ENCODE results near the gene PIK3R1.

Gene PIK3R1

DNA sequence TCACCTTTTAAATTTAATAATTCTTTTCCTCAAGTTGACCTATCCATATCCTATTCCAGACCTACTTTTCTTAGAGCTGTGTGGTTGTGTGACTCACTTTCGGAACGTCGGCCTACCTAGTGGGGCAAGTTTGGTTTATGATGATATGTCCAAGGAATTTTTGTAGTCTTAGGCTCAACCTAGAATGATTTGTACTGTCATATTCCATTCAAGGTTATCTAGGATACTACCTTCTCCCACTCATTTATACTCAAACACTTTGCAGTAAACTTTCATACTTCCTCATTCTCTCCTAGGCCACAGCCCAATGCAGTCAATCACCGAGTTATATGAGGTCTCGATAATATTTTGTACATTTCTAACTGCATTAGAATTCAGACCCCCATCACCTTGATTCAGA, 61.9 kb downstream of the PIK3R1 start:
- H3K27ac ChIP-seq (ENCODE audit: low read length), result no peak overlapping the region
- no peak overlapping the region for H3K4me3 ChIP-seq (ENCODE audit: low read length)
- no peak overlapping the region for H3K9ac ChIP-seq (ENCODE audit: low read length)
- peaks cover 5% of the 10 kb centered on the region for H3K4me1 ChIP-seq (ENCODE audit: control insufficient read depth, low read depth, low read length)
- no peaks in the 10 kb centered on the region for H3K9me3 ChIP-seq (ENCODE audit: control insufficient read depth, low read depth, low read length)
- H3K36me3 ChIP-seq (ENCODE audit: control insufficient read depth, low read depth, low read length), result peaks cover 21% of the 10 kb centered on the region
- H3K27me3 ChIP-seq (ENCODE audit: control insufficient read depth, insufficient read depth, low read length), result no peaks in the 10 kb centered on the region

DNA sequence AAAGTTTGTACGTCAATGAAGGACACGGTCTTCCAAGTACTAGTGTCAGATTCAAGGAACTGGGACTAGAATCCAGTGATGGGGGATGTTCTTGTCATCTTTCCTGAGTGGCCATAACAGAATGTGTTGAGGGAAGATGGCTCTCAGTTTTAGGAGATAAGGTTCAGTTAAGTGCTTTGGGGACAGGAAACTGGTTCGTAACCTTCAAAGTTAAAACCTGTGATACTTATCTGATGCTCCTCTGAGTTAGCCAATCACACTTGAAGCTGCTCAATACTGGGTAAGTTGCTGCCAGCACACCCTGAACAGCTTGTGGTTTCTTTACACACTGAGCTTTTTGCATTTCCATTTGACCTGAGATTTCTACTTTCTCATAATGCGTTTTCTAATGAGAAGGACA, 64.4 kb downstream of the PIK3R1 start:
- Histone ChIP-seq H3K4me1 (ENCODE audit: control insufficient read depth, low read depth, low read length) (peaks cover 3% of the 10 kb centered on the region), H3K9me3 (ENCODE audit: control insufficient read depth, low read depth, low read length) (no peaks in the 10 kb centered on the region), H3K36me3 (ENCODE audit: control insufficient read depth, low read depth, low read length) (peaks cover 16% of the 10 kb centered on the region), H3K4me3 (ENCODE audit: low read length) (no peak overlapping the region), H3K27ac (ENCODE audit: low read length) (no peak overlapping the region), H3K27me3 (ENCODE audit: control insufficient read depth, insufficient read depth, low read length) (no peaks in the 10 kb centered on the region), H3K9ac (ENCODE audit: low read length) (no peak overlapping the region)

DNA sequence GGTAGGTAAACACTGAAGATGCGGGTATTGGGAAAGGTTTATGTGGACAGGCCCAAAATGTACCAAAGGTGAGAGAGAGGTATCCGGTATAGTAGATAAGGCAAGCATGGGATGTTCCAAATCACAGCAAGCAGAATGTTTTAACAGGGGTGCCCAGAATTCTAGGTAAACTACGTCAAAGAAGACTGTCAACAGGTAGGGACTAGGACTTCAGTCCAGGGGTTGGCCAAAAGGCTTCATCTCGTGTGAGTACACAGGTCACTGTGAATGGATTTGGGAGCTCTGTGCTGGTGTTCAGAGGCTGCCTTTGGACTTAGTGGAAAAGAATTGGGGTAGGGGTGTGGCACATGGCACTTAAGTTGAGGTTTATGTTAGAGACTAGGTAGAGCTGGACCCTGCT, 66.4 kb downstream of the PIK3R1 start:
- Histone ChIP-seq H3K27me3 (ENCODE audit: control insufficient read depth, insufficient read depth, low read length) (no peaks in the 10 kb centered on the region), H3K4me1 (ENCODE audit: control insufficient read depth, low read depth, low read length) (no peaks in the 10 kb centered on the region), H3K36me3 (ENCODE audit: control insufficient read depth, low read depth, low read length) (peaks cover 16% of the 10 kb centered on the region)

DNA sequence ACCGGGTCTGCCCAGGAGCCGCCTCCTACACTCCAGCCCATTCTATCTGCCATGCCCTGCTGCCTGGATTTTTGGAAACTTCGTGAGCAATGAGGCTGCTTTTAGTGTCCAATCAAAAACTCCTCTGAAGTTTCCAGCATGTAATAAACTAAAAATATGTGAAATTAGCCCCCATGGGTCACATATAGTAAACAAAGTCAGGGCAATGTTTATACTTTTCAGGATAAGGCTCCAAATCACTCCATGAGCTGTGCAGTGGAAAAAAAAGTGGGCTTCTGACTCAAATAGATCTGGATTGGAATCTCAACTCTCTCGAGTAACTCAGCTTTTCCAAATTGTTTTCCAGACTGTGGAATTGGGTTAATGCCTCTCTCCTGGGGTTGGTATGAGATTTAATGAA, 68.2 kb downstream of the PIK3R1 start:
- no peak overlapping the region for H3K27ac ChIP-seq (ENCODE audit: low read length)
- H3K4me3 ChIP-seq (ENCODE audit: low read length), result no peak overlapping the region
- peaks cover 16% of the 10 kb centered on the region for H3K36me3 ChIP-seq (ENCODE audit: control insufficient read depth, low read depth, low read length)
- H3K9ac ChIP-seq (ENCODE audit: low read length), result no peak overlapping the region
- peaks cover 9% of the 10 kb centered on the region for H3K4me1 ChIP-seq (ENCODE audit: control insufficient read depth, low read depth, low read length)
- no peaks in the 10 kb centered on the region for H3K27me3 ChIP-seq (ENCODE audit: control insufficient read depth, insufficient read depth, low read length)
- no peaks in the 10 kb centered on the region for H3K9me3 ChIP-seq (ENCODE audit: control insufficient read depth, low read depth, low read length)

More for the DNA sequence above, 66.4 kb downstream of the PIK3R1 start:
- Histone ChIP-seq H3K4me3 (ENCODE audit: low read length) (no peak overlapping the region), H3K9ac (ENCODE audit: low read length) (no peak overlapping the region), H3K9me3 (ENCODE audit: control insufficient read depth, low read depth, low read length) (no peaks in the 10 kb centered on the region), H3K27ac (ENCODE audit: low read length) (no peak overlapping the region)

DNA sequence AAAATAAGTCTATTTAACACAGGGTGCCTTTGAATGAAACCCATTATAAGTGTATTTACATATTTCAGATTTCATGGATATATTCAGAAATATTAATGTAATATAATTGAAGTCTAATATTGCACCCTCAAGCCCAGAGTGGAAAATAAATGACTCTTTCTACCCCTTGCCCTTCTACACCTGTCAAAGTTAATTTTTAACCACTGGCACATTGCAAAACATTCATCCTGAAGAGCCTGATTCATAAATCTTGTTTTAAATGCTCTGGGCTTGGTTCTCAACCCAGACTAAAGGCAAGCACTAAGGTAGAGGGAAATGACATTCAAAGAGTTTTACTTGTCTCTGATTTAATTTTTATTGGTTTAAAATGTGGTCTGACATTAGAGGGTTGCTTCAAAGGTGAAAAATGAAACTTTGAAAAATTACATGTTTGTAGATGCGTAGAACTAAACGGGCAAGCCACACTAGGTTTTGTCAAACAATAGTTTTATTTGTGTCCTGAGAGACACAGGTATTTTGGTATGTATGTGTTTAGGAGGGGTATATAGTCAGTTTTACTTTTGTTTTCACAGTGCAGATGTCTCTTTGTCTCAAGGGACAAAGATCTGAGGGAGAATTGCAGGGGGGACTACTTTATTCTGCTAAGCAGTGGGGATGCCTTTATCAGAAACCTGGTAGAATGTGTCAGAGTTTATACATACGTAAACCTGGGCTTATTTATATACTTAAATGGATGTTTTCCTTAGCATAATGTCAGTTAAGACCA, 69.7 kb downstream of the PIK3R1 start:
- Histone ChIP-seq H3K4me3 (ENCODE audit: low read length) (no peak overlapping the region), H3K4me1 (ENCODE audit: control insufficient read depth, low read depth, low read length) (peaks cover 23% of the 10 kb centered on the region), H3K9ac (ENCODE audit: low read length) (no peak overlapping the region), H3K36me3 (ENCODE audit: control insufficient read depth, low read depth, low read length) (peaks cover 7% of the 10 kb centered on the region), H3K27me3 (ENCODE audit: control insufficient read depth, insufficient read depth, low read length) (no peaks in the 10 kb centered on the region), H3K27ac (ENCODE audit: low read length) (no peak overlapping the region), H3K9me3 (ENCODE audit: control insufficient read depth, low read depth, low read length) (no peaks in the 10 kb centered on the region)

DNA sequence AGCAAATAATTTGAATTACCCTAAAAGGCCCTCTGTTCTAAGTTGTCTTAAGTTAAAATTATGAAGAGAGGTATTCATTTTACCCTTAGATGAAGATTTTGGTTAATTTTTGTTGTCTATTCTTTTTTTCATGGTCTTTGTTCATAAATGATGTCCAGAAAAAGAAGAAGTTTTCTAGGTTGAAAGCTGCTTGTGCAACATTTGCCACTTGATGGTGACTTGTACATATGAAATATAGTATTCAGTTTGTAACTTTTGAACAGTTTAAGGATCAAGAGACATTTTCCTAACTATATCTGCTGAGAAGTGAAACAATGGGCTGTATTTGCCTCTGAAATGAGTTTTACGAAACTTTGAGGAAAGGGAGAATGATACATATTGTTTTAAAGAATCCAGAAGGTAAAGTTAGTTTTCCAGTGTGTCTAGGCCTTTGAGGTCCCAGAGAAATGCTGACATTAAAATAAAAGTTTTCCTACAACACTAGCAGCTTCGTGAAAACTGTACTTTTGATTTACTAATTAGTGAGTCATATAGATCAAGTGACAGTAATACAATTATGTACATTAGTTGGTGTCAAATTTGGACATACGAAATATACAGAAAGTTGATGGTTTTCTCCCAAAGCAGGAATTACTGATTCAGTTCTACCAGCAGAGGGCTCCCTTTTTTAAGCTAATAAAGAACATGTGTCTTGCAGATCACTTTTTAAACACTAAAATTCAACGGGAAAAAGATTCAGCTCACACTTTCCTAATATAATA, 70.5 kb downstream of the PIK3R1 start:
- H3K9me3 ChIP-seq (ENCODE audit: control insufficient read depth, low read depth, low read length), result no peaks in the 10 kb centered on the region
- H3K36me3 ChIP-seq (ENCODE audit: control insufficient read depth, low read depth, low read length), result peaks cover under 1% of the 10 kb centered on the region
- H3K27me3 ChIP-seq (ENCODE audit: control insufficient read depth, insufficient read depth, low read length), result no peaks in the 10 kb centered on the region
- H3K4me1 ChIP-seq (ENCODE audit: control insufficient read depth, low read depth, low read length), result peaks cover 29% of the 10 kb centered on the region
- no peak overlapping the region for H3K4me3 ChIP-seq (ENCODE audit: low read length)
- H3K27ac ChIP-seq (ENCODE audit: low read length), result no peak overlapping the region
- H3K9ac ChIP-seq (ENCODE audit: low read length), result no peak overlapping the region

DNA sequence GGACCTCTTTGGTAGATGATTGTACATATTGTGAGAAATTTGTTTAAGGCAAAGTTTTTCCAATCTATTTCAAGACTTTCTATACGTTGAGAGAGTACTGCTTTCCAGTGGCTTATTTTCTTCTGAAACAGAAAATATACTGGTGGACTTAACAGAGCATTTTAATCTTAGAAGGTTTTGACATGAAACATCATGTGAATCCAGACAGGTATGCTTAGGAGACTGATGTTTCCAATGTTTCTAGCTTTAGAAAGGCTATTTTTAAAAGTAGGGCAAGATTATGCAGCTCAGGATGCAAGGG, 71.0 kb downstream of the PIK3R1 start:
- Histone ChIP-seq H3K36me3 (ENCODE audit: control insufficient read depth, low read depth, low read length) (no peaks in the 10 kb centered on the region), H3K9ac (ENCODE audit: low read length) (no peak overlapping the region), H3K27ac (ENCODE audit: low read length) (no peak overlapping the region), H3K4me1 (ENCODE audit: control insufficient read depth, low read depth, low read length) (peaks cover 34% of the 10 kb centered on the region), H3K4me3 (ENCODE audit: low read length) (no peak overlapping the region), H3K9me3 (ENCODE audit: control insufficient read depth, low read depth, low read length) (no peaks in the 10 kb centered on the region), H3K27me3 (ENCODE audit: control insufficient read depth, insufficient read depth, low read length) (no peaks in the 10 kb centered on the region)

DNA sequence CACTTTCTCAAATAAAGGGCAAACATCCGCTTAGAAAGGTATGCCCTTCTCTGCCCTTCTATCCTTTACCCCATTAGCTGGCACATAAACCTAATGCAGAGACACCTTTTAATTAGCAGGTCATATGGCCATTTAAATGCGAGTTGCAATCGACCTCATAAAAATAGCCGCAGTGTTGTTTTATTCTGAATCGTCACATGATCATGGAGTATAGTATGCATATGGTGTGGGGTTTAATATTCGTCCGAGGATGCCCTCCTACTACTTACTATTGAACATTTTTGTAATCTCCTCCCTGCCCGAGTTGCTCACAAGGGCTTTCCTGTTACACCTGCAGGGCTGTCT, 72.0 kb downstream of the PIK3R1 start:
- Histone ChIP-seq H3K4me1 (ENCODE audit: control insufficient read depth, low read depth, low read length) (peaks cover 38% of the 10 kb centered on the region), H3K9ac (ENCODE audit: low read length) (no peak overlapping the region), H3K9me3 (ENCODE audit: control insufficient read depth, low read depth, low read length) (no peaks in the 10 kb centered on the region), H3K27ac (ENCODE audit: low read length) (no peak overlapping the region), H3K36me3 (ENCODE audit: control insufficient read depth, low read depth, low read length) (no peaks in the 10 kb centered on the region), H3K4me3 (ENCODE audit: low read length) (peak overlapping the region; percentile 81), H3K27me3 (ENCODE audit: control insufficient read depth, insufficient read depth, low read length) (no peaks in the 10 kb centered on the region)

DNA sequence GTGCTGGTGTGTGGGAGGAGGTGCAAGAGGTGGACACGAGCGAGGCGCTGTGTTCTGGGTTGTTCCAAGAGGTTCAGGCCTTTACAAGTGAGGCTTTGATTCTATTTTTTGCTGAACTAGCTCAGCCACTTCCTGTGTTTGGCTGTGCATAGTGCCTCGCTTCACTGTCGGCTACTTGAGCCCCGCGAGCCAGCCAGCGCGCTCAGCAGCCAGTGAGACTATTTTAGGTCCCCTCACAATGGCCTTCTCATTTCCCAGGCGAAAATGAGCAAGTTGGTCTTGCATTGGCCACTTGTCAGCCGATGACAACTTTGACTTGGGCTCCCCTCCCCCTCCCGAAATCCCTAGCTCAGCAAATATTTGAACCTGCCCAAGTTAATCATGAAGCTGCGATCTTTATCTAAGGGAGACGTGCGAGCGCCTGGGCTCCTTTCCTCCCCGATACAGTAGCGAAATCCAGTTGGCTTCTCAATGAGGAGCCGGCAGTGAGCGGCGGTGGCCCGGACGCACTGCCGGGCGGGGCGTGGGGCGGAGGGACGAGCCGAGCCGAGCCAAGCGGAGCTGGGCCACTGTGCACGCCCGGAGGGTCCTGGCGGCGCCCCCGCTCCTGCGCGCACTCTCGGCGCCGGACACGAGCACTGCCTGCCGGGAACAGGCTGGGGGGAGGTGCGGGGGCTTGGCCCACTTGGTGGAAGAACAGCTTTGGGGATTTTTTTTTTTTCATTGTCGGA, 72.6 kb downstream of the PIK3R1 start:
- no peaks in the 10 kb centered on the region for H3K27me3 ChIP-seq (ENCODE audit: control insufficient read depth, insufficient read depth, low read length)
- H3K27ac ChIP-seq (ENCODE audit: low read length), result no peak overlapping the region
- peak overlapping the region; percentile 81 for H3K4me3 ChIP-seq (ENCODE audit: low read length)
- no peaks in the 10 kb centered on the region for H3K36me3 ChIP-seq (ENCODE audit: control insufficient read depth, low read depth, low read length)
- H3K9me3 ChIP-seq (ENCODE audit: control insufficient read depth, low read depth, low read length), result no peaks in the 10 kb centered on the region
- H3K4me1 ChIP-seq (ENCODE audit: control insufficient read depth, low read depth, low read length), result peaks cover 38% of the 10 kb centered on the region
- H3K9ac ChIP-seq (ENCODE audit: low read length), result peak overlapping the region; percentile 55

DNA sequence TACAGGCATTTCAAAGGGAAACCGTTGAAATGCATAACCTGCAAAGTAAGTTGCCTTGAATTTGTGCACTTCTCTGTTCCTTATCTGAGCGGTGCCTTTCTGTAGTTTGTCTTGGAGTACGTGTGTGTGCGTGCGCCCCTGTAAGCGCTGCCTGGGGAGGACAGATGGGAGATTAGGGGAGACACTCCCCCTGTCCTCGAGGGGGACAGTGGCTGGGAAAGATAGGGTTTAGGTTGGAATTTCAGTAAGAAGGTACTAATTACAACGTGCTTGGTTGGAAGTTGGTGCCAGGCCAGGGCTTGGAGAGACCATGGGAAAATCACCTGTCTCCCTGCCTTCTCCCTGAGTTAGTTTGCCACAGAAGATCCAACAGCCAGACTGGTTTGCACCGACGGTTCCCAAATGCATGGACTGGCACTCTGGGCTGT, 73.2 kb downstream of the PIK3R1 start:
- no peak overlapping the region for H3K27ac ChIP-seq (ENCODE audit: low read length)

DNA sequence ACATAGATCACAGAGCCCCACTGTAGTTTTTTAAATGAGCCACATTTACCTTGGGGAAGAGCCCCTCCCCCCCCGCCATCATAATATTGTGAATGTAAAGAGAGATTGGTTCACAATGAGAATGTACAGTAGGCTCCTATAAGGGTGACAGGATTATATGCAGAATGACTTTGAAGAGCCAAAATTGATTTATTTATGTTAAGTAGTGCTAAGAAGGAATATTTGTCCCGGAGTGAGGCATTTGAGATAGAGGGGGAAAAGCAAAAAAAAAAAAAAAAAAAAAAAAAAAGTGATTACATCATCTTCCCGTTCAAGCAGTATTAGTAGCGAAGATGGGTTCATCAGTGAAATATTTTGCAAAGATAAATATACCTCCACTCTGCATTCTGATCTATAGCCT, 73.9 kb downstream of the PIK3R1 start:
- Histone ChIP-seq H3K4me1 (ENCODE audit: control insufficient read depth, low read depth, low read length) (peaks cover 38% of the 10 kb centered on the region), H3K9ac (ENCODE audit: low read length) (peak overlapping the region; percentile 55), H3K4me3 (ENCODE audit: low read length) (peak overlapping the region; percentile 81), H3K27ac (ENCODE audit: low read length) (no peak overlapping the region), H3K27me3 (ENCODE audit: control insufficient read depth, insufficient read depth, low read length) (no peaks in the 10 kb centered on the region), H3K36me3 (ENCODE audit: control insufficient read depth, low read depth, low read length) (peaks cover 13% of the 10 kb centered on the region), H3K9me3 (ENCODE audit: control insufficient read depth, low read depth, low read length) (no peaks in the 10 kb centered on the region)

More for the DNA sequence above, 73.2 kb downstream of the PIK3R1 start:
- no peaks in the 10 kb centered on the region for H3K9me3 ChIP-seq (ENCODE audit: control insufficient read depth, low read depth, low read length)
- H3K4me3 ChIP-seq (ENCODE audit: low read length), result peak overlapping the region; percentile 81
- peak overlapping the region; percentile 55 for H3K9ac ChIP-seq (ENCODE audit: low read length)
- H3K27me3 ChIP-seq (ENCODE audit: control insufficient read depth, insufficient read depth, low read length), result no peaks in the 10 kb centered on the region
- peaks cover 38% of the 10 kb centered on the region for H3K4me1 ChIP-seq (ENCODE audit: control insufficient read depth, low read depth, low read length)
- peaks cover 5% of the 10 kb centered on the region for H3K36me3 ChIP-seq (ENCODE audit: control insufficient read depth, low read depth, low read length)

Data from iPS-18a (cell line).